Stimulated activated CD4-positive, alpha-beta T cell treated with anti-CD3 and anti-CD28 coated beads, Interleukin-1b, Interleukin-23, amount 100 ng/mL, for 24 hours (primary cell): ENCODE results near the gene LPCAT1.
A peak's percentile ranks its signal among the peaks of the same experiment; 100 is the strongest.
"Not testable (repeated sequence)": the region's sequence is repeated elsewhere in the genome, so short reads cannot be mapped to it uniquely, and the experiment has no call there.

Experiments
- DNase-seq, 4 experiments: peaks; one replicate each; pipeline ENCODE4 v3.0.0-alpha.2; 2020; ENCODE audit warnings: low read depth in 4 of 4, low spot score in 1 of 4

LPCAT1 gene

DNA sequence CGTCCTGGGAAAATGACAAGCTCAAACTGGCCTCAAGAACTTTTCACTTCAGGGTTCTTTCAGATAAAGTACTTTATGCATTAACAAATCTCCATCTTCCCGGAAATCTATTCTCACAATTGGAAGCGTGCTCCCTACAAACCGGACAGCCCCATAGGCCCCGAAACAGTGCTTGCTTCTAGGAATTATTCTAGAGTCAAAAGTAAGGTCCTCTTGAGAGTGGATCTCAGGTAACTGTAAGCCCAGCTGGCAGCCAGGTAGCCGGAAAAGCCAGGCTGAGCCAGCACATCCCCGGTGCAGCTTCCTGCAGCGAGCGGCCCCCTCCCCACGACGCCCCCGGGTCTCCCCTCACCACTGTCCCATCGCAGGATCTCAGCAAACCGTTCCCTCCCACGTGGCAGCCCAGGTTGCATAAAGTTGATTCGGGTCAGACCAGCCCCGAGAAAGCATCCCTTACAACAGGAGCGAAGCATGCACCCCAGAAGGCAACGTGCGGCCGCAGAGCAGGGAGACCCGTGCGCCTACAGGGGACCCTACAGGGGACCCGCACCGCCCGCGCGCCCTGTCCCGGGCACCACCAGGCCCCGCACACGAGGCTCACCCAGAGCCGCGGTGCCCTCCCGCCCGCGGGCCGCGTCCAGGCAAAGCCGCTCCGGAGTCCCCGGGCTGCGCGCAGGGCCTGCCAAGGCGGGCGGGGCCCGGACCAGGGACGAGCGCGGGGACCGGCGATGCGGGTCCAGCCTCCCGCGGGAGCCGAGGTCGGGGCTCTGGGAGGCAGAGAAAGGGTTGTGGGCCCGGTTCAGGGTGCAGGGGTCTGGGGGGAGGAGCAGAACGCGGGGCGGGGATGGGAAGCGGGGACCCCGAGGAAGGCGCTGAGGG lies 920 bp downstream of the LPCAT1 start:
- peak in 1 of 4 experiments; percentile 13 for DNase-seq

DNA sequence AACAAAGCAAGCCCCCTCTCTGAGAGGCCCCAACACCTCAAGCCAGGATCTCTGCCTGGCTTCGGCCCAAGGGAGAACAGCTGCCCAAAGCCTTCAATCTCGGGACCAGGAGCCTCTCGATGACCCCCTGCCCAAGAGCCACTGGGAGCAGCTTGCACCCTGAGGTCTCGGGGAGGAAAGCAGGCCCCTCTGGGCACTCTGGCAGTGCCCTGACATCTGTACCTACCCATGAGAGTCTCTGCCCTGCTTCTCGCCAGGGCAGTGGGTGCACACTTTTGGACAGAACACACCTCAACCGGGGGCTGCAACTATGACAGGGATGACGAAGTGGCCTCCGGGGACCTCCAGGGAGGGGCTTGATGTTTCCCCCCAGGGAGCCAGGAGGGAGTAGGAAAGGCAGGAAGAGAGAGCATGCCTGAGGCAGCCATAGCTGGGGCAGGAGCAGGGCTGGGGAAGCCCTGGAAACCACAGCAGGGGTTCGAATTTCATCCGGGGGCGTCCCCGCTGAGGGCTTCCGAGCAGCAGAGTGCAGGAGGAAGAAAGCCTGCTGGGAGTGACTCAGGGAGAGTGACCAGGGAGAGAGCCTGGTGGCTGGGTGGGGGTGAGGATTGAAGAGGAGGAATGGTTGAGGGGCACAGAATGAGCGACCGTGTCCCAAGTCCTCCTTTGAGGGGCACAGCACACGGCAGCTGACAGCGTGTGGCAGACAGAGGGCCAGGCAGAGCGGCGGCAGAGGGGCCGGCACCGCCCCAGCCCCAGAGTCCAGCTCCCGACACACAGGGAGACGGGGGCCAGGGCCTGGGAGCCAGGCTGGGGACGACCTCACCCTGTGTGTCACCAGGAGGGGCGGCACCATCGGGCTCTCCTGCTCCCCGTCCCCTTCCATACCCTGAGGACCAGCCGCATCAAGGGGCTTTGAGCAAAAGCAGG lies 1.8 kb downstream of the LPCAT1 start:
- no peak for DNase-seq

GRCh38 chr5:1520791-1521453 lies 2.8 kb downstream of the LPCAT1 start:
- no peak for DNase-seq

GRCh38 chr5:1519631-1520210 lies 4.0 kb downstream of the LPCAT1 start:
- no peak for DNase-seq

DNA sequence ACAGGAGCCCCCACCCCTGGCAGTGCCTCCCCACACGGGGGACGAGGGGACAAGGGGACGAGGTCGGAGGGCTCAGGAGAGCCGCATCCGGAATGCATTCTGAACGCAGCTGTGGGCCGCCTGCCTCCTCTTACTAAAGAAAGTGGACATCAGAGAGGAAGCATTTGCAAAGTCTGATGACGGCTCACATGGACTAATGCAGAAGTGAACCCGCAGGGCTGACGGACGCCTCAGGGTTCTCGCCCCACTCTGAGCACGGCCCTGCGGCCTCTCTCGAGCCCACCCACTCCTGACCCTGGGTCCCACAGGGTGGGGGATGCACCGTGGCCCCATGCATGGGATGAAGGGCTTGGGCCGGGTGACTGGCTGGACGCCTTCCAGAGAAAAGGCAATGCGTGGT lies 5.9 kb downstream of the LPCAT1 start:
- no peak for DNase-seq

GRCh38 chr5:1516615-1517601 lies 6.9 kb downstream of the LPCAT1 start:
- no peak for DNase-seq

- DNase-seq, result no peak
Observed at GRCh38 chr5:1515921-1516571, 7.7 kb downstream of the LPCAT1 start.

DNA sequence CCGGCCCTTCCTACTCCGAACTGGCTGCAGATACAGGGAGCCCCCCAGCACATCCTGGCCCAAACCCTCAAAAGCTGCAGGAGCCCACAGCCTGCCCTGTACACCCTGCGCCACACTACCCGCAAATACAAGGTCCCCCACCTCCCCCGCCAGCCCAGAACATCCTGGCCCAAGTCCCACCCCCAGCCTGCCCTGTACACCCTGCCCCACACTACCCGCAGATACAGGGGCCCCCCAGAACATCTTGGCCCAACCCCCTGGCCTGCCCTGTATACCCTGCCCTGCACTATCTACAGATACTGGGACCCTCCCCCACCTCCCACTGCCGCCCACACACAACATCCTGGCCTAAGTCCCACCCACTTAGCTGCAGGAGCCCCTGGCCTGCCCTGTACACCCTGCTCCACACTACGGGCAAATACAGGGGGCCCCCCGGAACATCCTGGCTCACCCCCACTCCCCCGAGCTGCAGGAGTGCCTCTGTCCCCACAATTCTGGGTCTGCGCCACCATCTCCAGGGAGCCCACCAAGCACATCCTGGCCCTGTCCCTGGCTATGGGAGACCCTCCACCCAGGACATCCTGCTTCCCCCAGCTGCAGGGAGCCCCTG lies 8.3 kb downstream of the LPCAT1 start:
- no peak for DNase-seq

DNA sequence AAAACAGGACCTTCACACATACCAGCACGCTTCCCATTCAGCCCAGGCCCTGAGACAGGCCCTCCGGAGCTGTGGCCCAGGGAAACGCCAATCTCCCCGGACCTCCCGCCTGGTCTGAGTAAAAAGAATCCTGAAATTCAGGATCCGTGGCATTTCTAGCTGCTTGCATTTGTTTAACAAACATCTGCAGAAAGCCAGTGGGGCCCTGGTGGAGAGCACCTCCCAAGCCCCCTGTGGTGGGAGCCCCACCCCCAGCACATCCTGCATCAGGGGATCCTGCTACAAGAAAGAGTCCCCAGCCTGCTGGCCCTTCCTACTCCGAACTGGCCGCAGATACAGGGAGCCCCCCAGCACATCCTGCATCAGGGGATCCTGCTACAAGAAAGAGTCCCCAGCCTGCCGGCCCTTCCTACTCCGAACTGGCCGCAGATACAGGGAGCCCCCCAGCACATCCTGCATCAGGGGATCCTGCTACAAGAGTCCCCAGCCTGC lies 8.9 kb downstream of the LPCAT1 start:
- DNase-seq, result not testable (repeated sequence)

DNA sequence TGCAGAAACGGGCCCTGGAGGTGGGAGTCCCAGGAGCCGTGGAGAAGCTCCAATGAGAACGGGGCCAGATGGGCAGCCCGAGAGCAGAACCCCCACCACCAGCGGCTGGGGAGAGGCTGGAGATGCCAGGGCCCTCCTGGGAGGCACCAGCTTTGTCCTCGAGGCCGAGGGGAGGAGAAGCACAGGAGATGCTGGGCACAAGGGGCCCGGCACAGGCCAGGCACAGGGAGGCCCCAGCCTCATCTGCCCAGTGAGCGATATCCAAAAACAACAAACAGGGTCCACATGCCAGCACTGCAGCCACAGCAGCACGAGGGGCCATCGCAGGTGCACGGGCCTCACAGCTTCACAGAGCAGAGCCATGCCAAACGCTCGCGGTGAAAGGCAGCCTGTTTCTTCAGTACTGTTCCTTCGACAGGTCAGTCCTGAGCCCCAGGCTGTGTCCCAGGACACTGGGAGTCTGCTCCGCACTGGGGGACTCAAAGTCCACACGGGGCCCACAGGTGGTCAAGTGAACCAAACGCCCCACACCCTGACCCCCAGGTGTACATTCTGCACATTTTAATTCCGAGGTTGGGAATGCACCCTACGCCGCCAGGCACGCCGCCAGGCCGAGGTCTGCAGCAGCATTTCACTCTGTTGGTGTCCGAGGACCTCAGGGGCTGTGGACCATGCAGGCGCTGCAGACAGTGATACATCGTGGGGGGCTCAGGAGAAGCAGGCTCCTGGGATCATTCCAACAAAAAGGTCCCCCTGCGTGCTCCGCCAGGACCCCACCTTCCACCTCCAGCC lies 9.5 kb downstream of the LPCAT1 start:
- no peak for DNase-seq

- no peak for DNase-seq
Observed at GRCh38 chr5:1513326-1514026, 10.3 kb downstream of the LPCAT1 start.

DNA sequence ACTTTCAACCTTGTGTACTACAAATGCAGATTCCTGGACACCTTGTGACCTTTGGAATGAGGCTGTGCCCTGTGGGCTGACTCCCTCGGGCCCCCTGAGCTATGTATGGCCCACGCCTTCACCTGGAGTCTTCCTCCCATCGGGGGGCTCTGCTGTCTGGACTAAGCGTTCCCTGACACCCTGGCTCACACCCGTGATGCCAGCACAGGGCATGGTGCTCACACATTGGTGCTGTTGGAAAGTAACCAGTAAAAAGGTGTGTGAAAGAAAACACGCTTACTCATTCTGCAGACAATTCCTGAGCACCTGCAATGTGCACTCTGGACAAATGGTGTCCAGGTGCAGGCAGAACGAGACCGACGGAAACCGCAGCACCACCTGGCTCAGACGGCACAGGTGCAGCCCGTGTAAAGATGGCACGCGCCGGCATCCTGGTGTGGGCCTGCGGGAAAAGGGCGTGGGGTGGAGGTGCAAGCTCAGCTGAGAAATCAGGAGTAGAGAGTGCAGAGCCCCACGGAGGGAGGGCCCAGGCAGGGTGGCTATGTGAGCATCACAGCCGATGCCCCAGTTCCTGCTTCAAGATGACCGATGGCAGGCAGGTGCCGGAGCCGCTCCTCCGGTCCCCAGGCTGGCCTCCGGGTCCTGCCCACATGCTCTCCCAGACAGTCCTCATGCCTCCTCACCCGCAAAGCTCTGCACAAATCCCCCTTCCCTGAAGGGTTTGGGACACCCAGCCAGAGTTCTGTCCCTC lies 11.0 kb downstream of the LPCAT1 start:
- no peak for DNase-seq

DNA sequence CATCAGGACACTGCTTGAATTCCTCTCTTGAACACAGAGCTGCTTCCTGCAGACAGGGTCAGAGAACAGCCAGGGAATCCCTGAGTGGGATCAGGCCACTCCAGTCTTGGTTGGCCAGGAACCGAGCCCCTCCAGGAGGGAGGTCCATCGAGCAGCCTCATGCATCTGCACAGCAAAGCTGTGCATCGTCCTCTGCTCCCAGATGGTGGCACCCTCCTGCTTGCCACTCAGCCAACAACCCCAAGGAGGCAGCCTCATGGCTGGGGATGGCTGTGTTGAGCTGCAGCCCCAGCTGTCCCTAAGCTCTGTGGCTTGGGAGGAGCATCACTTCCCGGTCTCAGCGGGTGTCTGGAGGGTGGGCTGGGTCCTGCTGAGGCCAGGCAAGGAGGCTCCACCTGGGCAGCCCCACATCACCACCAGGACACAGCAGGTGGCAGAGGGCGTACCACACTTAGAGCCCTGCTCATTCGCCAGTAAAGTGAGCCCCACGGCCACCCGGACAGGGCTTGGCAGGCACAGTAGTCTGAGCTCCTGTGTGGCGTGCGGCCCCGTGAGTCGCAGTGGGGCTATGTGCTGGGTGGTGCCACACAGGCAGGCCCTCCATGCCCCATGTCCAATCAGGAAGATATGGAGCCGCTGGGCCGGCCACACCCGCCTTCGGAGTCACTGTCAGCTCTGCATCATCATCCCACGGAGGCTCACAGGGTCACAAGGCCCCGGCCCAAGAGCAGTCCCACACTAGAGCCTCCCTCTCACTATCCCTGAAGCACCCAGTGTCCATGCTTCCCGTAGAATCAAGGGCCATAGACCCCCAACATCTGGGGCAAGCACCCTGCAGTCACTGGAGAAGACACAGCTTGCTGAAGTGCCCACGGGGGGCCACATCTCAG lies 11.9 kb downstream of the LPCAT1 start:
- no peak for DNase-seq

DNA sequence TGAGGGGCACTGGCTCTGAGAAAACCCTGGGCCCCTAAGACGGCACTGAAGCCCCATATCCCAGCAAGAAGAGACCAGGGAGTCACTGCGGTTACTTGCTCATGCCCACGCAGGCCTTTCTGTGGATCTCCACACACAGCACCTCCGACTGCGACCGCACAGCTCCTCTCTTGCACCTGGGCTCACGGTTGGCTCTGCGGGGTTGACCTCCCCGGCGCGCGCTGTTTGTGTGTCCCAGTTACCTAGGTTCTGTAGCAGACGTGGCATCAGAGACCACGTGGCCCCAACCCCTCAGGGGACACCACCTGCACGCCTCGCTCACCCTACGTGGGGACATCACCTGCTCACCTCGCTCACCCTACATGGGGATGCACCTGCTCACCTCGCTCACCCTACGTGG lies 12.7 kb downstream of the LPCAT1 start:
- DNase-seq, result no peak

GRCh38 chr5:1510631-1511030 lies 13.1 kb downstream of the LPCAT1 start:
- no peak for DNase-seq

GRCh38 chr5:1510151-1510561 lies 13.6 kb downstream of the LPCAT1 start:
- no peak for DNase-seq
